HEK293T (cell line): ENCODE results near the gene UBR1.
"Not testable (repeated sequence)": the region's sequence is repeated elsewhere in the genome, so short reads cannot be mapped to it uniquely, and the experiment has no call there.

Experiments
- CTCF ChIA-PET: fragments of 350-600 bp; formaldehyde crosslinking; extraction: SDS; loops from one replicate; lab custom pipeline; 2021; ENCODE audit warnings: antibody characterized with exemption, inconsistent platforms; lab: Yijun Ruan, JAX
- POLR2A ChIA-PET: fragments of 350-600 bp; formaldehyde crosslinking; extraction: SDS; loops from one replicate; lab custom pipeline; 2020; ENCODE audit warnings: antibody characterized with exemption, inconsistent platforms; lab: Yijun Ruan, JAX
- DNase-seq: peaks from one replicate; pipeline ENCODE4 v3.0.0; 2012; ENCODE audit warnings: mixed read lengths; ENCODE audit errors: extremely low spot score
- ARNT ChIP-seq: fragments of 450-650 bp; IDR thresholded peaks from 2 replicates; pipeline ENCODE4 v1.6.1; 2017; ENCODE audit warnings: mild to moderate bottlenecking
- BHLHE40 ChIP-seq: fragments of 450-650 bp; IDR thresholded peaks from 2 replicates; pipeline ENCODE4 v1.6.1; 2016; ENCODE audit warnings: mild to moderate bottlenecking, moderate library complexity, borderline replicate concordance
- CTBP1 ChIP-seq: fragments of 450-650 bp; IDR thresholded peaks from 2 replicates; pipeline ENCODE4 v1.6.1; 2016; ENCODE audit warnings: borderline replicate concordance
- ELF4 ChIP-seq: fragments of 450-650 bp; IDR thresholded peaks from 2 replicates; pipeline ENCODE4 v1.6.1; 2017; ENCODE audit warnings: antibody characterized with exemption
- FOXA1 ChIP-seq: fragments of 450-650 bp; IDR thresholded peaks from 2 replicates; pipeline ENCODE4 v1.6.1; 2016; ENCODE audit warnings: mild to moderate bottlenecking
- FOXK2 ChIP-seq: fragments of 450-650 bp; IDR thresholded peaks from 2 replicates; pipeline ENCODE4 v1.6.1; 2016; ENCODE audit warnings: mild to moderate bottlenecking
- FOXM1 ChIP-seq: fragments of 450-650 bp; IDR thresholded peaks from 2 replicates; pipeline ENCODE4 v1.6.1; 2017; ENCODE audit warnings: mild to moderate bottlenecking, borderline replicate concordance
- HDGF ChIP-seq: fragments of 450-650 bp; IDR thresholded peaks from 2 replicates; pipeline ENCODE4 v1.6.1; 2017; ENCODE audit warnings: antibody characterized with exemption, borderline replicate concordance
- L3MBTL2 ChIP-seq: fragments of 450-650 bp; conservative IDR thresholded peaks from 2 replicates; pipeline ENCODE4 v1.6.1; 2016; ENCODE audit warnings: mild to moderate bottlenecking
- LEF1 ChIP-seq: fragments of 450-650 bp; IDR thresholded peaks from 2 replicates; pipeline ENCODE4 v1.6.1; 2017; ENCODE audit warnings: mild to moderate bottlenecking, borderline replicate concordance
- NFRKB ChIP-seq: fragments of 450-650 bp; IDR thresholded peaks from 2 replicates; pipeline ENCODE4 v1.6.1; 2016; ENCODE audit warnings: mild to moderate bottlenecking, moderate library complexity
- SP1 ChIP-seq: fragments of 450-650 bp; IDR thresholded peaks from 2 replicates; pipeline ENCODE4 v1.6.1; 2017
- SUZ12 ChIP-seq: fragments of 450-650 bp; IDR thresholded peaks from 2 replicates; pipeline ENCODE4 v1.6.1; 2016; ENCODE audit warnings: mild to moderate bottlenecking
- TARDBP ChIP-seq: fragments of 450-650 bp; IDR thresholded peaks from 2 replicates; pipeline ENCODE4 v1.6.1; 2016
- ZNF384 ChIP-seq: fragments of 450-650 bp; IDR thresholded peaks from 2 replicates; pipeline ENCODE4 v1.6.1; 2016
- TF ChIP-seq, protein P1 (sequence below): fragments of 450-650 bp; IDR thresholded peaks from 2 replicates; pipeline ENCODE4 v1.6.1; 2016

Gene UBR1

GRCh38 chr15:43025150-43025549 lies 80.7 kb downstream of the UBR1 start:
- CTCF ChIA-PET: no interaction called here

DNA sequence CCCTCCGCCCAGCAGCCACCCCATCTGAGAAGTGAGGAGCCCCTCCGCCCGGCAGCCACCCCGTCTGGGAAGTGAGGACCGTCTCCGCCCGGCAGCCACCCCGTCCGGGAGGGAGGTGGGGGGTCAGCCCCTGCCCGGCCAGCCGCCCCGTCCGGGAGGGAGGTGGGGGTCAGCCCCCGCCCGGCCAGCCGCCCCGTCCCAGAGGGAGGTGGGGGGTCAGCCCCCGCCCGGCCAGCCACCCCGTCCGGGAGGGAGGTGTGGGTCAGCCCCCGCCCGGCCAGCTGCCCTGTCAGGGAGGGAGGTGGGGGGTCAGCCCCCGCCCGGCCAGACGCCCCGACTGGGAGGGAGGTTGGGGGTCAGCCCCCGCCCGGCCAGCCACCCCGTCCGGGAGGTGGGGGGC lies 91.2 kb downstream of the UBR1 start:
- CTCF ChIA-PET, DNase-seq, POLR2A ChIA-PET: not testable (repeated sequence)

More at GRCh38 chr15:43025150-43025549, 80.7 kb downstream of the UBR1 start:
- no peak for DNase-seq
- POLR2A ChIA-PET: no interaction called here
- TF ChIP-seq SUZ12 (no peak), FOXK2 (no peak), LEF1 (no peak), ZNF384 (no peak), BHLHE40 (no peak), HDGF (no peak)

GRCh38 chr15:43009206-43009605 lies 96.6 kb downstream of the UBR1 start:
- DNase-seq: no peak
- CTCF ChIA-PET: no interaction called here
- TF ChIP-seq LEF1 (no peak), CTBP1 (no peak), SP1 (no peak), FOXA1 (no peak), ZNF384 (no peak), NFRKB (no peak), ELF4 (no peak)
- TF ChIP-seq, protein P1, sequence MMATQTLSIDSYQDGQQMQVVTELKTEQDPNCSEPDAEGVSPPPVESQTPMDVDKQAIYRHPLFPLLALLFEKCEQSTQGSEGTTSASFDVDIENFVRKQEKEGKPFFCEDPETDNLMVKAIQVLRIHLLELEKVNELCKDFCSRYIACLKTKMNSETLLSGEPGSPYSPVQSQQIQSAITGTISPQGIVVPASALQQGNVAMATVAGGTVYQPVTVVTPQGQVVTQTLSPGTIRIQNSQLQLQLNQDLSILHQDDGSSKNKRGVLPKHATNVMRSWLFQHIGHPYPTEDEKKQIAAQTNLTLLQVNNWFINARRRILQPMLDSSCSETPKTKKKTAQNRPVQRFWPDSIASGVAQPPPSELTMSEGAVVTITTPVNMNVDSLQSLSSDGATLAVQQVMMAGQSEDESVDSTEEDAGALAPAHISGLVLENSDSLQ: no peak
- POLR2A ChIA-PET: no interaction called here

- POLR2A ChIA-PET: no interaction called here
Observed at GRCh38 chr15:43008150-43008549, 97.7 kb downstream of the UBR1 start.

GRCh38 chr15:43007551-43007950 lies 98.3 kb downstream of the UBR1 start:
- CTCF ChIA-PET: no interaction called here
- POLR2A ChIA-PET: no interaction called here
- DNase-seq: no peak
- TF ChIP-seq ARNT (no peak), FOXK2 (no peak), TARDBP (no peak), SP1 (no peak), FOXM1 (no peak), HDGF (no peak), BHLHE40 (no peak), LEF1 (no peak), ELF4 (no peak), CTBP1 (no peak), ZNF384 (no peak), NFRKB (no peak), SUZ12 (no peak), FOXA1 (no peak), L3MBTL2 (no peak)
- TF ChIP-seq, protein P1: no peak

More at GRCh38 chr15:43008150-43008549, 97.7 kb downstream of the UBR1 start:
- TF ChIP-seq, protein P1: no peak
- TF ChIP-seq TARDBP: no peak
- TF ChIP-seq FOXK2: no peak
- TF ChIP-seq FOXA1: no peak
- TF ChIP-seq L3MBTL2: no peak
- no peak for TF ChIP-seq HDGF
- no peak for TF ChIP-seq BHLHE40
- CTCF ChIA-PET: no interaction called here
- DNase-seq: no peak

- DNase-seq: no peak
- ChIA-PET CTCF (no interaction called here), POLR2A (no interaction called here)
- TF ChIP-seq FOXK2: no peak
- TF ChIP-seq ELF4: no peak
- TF ChIP-seq ZNF384: no peak
- TF ChIP-seq SP1: no peak
- no peak for TF ChIP-seq HDGF
- TF ChIP-seq FOXA1: no peak
- no peak for TF ChIP-seq SUZ12
- TF ChIP-seq CTBP1: no peak
- no peak for TF ChIP-seq L3MBTL2
- TF ChIP-seq NFRKB: no peak
- TF ChIP-seq FOXM1: no peak
- TF ChIP-seq TARDBP: no peak
Observed at GRCh38 chr15:43006991-43007390, 98.8 kb downstream of the UBR1 start.

DNA sequence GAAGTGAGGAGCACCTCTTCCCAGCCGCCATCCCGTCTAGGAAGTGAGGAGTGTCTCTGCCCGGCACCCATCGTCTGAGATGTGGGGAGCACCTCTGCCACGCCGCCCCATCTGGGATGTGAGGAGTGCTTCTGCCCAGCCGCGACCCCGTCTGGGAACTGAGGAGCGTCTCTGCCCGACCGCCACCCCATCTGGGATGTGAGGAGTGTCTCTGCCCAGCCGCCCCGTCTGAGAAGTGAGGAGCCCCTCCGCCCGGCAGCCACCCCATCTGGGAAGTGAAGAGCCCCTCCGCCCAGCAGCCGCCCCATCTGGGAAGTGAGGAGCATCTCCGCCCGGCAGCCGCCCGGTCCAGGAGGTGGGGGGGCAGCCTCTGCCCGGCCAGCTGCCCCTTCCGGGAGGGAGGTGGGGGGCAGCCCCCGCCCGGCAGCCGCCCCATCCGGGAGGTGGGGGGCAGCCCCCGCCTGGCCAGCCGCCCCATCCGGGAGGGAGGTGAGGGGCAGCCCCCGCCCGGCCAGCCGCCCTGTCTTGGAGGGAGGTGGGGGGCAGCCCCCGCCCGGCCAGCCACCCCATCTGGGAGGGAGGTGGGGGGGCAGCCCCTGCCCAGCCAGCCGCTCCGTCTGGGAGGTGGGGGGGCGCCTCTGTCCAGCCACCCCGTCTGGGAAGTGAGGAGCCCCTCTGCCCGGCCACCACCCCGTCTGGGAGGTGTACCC lies 100.8 kb downstream of the UBR1 start:
- DNase-seq, POLR2A ChIA-PET, CTCF ChIA-PET: not testable (repeated sequence)
